Stimulated activated CD8-positive, alpha-beta memory T cell treated with anti-CD3 and anti-CD28 coated beads, Interleukin-4, amount 100 ng/mL, for 1 hour (primary cell): ENCODE data around the gene ALKBH5.

ENCODE experiments used
- DNase-seq, 2 donors: peaks; one replicate each; pipeline ENCODE4 v3.0.0-alpha.2; 2020; ENCODE audit warnings: low read depth in 2 of 2, low spot score in 1 of 2

ALKBH5 gene

GRCh38 chr17:18218756-18219415, 35.3 kb downstream of the ALKBH5 start:
- DNase-seq, result no peak

GRCh38 chr17:18224053-18224386, 40.4 kb downstream of the ALKBH5 start:
- DNase-seq, result no peak

- DNase-seq, result no peak
Observed at GRCh38 chr17:18224387-18225120, 40.9 kb downstream of the ALKBH5 start.

- peak; percentile 87 to 91 for DNase-seq
Observed at GRCh38 chr17:18225121-18225641, 41.6 kb downstream of the ALKBH5 start, which contains the start of gene LLGL1. LLGL1 (plus strand) TSS chr17:18225635; CDS start chr17:18225683, 48 bp downstream.

GRCh38 chr17:18225642-18226283, 42.1 kb downstream of the ALKBH5 start:
- no peak for DNase-seq

- no peak for DNase-seq
Observed at GRCh38 chr17:18226284-18226945, 42.8 kb downstream of the ALKBH5 start.

GRCh38 chr17:18227635-18228034, 44.0 kb downstream of the ALKBH5 start:
- DNase-seq, result no peak

- no peak for DNase-seq
Observed at GRCh38 chr17:18228176-18228682, 44.6 kb downstream of the ALKBH5 start.

GRCh38 chr17:18229254-18229653, 45.6 kb downstream of the ALKBH5 start:
- no peak for DNase-seq

GRCh38 chr17:18229771-18230170, 46.1 kb downstream of the ALKBH5 start:
- DNase-seq, result no peak

- DNase-seq, result no peak
Observed at GRCh38 chr17:18230288-18231141, 46.9 kb downstream of the ALKBH5 start.

GRCh38 chr17:18231164-18231563, 47.5 kb downstream of the ALKBH5 start:
- no peak for DNase-seq

GRCh38 chr17:18233803-18234518, 50.3 kb downstream of the ALKBH5 start:
- no peak for DNase-seq

GRCh38 chr17:18234853-18235380, 51.3 kb downstream of the ALKBH5 start:
- no peak for DNase-seq

- DNase-seq, result no peak
Observed at GRCh38 chr17:18235743-18236256, 52.2 kb downstream of the ALKBH5 start.

GRCh38 chr17:18236494-18236893, 52.9 kb downstream of the ALKBH5 start:
- no peak for DNase-seq

- no peak for DNase-seq
Observed at GRCh38 chr17:18237461-18237860, 53.8 kb downstream of the ALKBH5 start.

- no peak for DNase-seq
Observed at GRCh38 chr17:18238299-18238698, 54.7 kb downstream of the ALKBH5 start.

GRCh38 chr17:18240449-18240848, 56.8 kb downstream of the ALKBH5 start:
- no peak for DNase-seq
